SK-N-SH (cell line): ENCODE data around the gene TNFSF11. TPM values are rescaled to one million over a fixed set of nuclear protein-coding genes. Genes with fewer than 3 reads are reported as not detected.

ENCODE experiments used
- CTCF ChIA-PET: fragments of 300-600, 350-600 bp; formaldehyde crosslinking; extraction: SDS; loops from one replicate; lab custom pipeline; 2021; lab: Yijun Ruan, JAX
- POLR2A ChIA-PET: fragments of 350-600 bp; sonication (Branson Sonifier 250); formaldehyde crosslinking; extraction: SDS; loops from one replicate; lab custom pipeline; 2020; ENCODE audit warnings: antibody characterized with exemption, inconsistent platforms; lab: Yijun Ruan, JAX
- DNase-seq: peaks from one replicate; pipeline ENCODE4 v3.0.0; 2012
- H2AFZ ChIP-seq: fragments of 200-600 bp; sonication (generic); 2 replicates; pipeline ENCODE4 v1.8.1; 2016; ENCODE audit warnings: antibody characterized with exemption, mild to moderate bottlenecking, low read depth
- H3F3A ChIP-seq: fragments of 200-600 bp; sonication (generic); replicated peaks from 2 replicates; pipeline ENCODE3; 2016; ENCODE audit warnings: antibody characterized with exemption, mild to moderate bottlenecking; ENCODE audit not compliant: insufficient read depth
- H3K27ac ChIP-seq, 2 experiments: fragments of 200-500 bp in 1 of 2; fragments of 200-600 bp in 1 of 2; sonication (Bioruptor generic) in 1 of 2; sonication (generic), shearing (Covaris generic) in 1 of 2; 2 replicates each; pipeline versions ENCODE4 v1.5.1 to v1.6.1; 2014 to 2016; ENCODE audit warnings: low read depth in 2 of 2, inconsistent platforms in 1 of 2, low read length in 1 of 2, mild to moderate bottlenecking in 1 of 2, mixed read lengths in 1 of 2
- H3K27me3 ChIP-seq: fragments of 200-600 bp; sonication (generic), shearing (Covaris generic); 2 replicates; pipeline ENCODE4 v1.6.1; 2016; ENCODE audit warnings: mixed run types; ENCODE audit not compliant: insufficient read depth
- H3K36me3 ChIP-seq, 2 experiments: fragments of 200-500 bp in 1 of 2; fragments of 200-600 bp in 1 of 2; sonication (Bioruptor generic) in 1 of 2; sonication (generic) in 1 of 2; replicated peaks in 1 of 2; 2 replicates each; pipeline versions ENCODE3 to v1.5.1; 2014 to 2016; ENCODE audit warnings: low read length in 1 of 2, mild to moderate bottlenecking in 1 of 2; ENCODE audit not compliant: insufficient read depth in 2 of 2, control insufficient read depth in 1 of 2
- H3K4me1 ChIP-seq, 2 experiments: fragments of 200-500 bp in 1 of 2; fragments of 200-600 bp in 1 of 2; sonication (Bioruptor generic) in 1 of 2; sonication (generic), shearing (Covaris generic) in 1 of 2; 2 replicates each; pipeline versions ENCODE4 v1.5.1 to v1.6.1; 2014 to 2016; ENCODE audit warnings: low read depth in 1 of 2, low read length in 1 of 2, mixed run types in 1 of 2; ENCODE audit not compliant: insufficient read depth in 2 of 2, control insufficient read depth in 1 of 2
- H3K4me2 ChIP-seq: fragments of 200-600 bp; sonication (generic), shearing (Covaris generic); 2 replicates; pipeline ENCODE4 v1.6.1; 2017; ENCODE audit warnings: mixed run types
- H3K4me3 ChIP-seq, 2 experiments: fragments of 200-500 bp in 1 of 2; fragments of 200-600 bp in 1 of 2; sonication (Bioruptor generic) in 1 of 2; sonication (generic), shearing (Covaris generic) in 1 of 2; 2 replicates each; pipeline versions ENCODE4 v1.5.1 to v1.8.1; 2014 to 2016; ENCODE audit warnings: low read depth in 2 of 2, inconsistent platforms in 1 of 2, low read length in 1 of 2, mild to moderate bottlenecking in 1 of 2, mixed read lengths in 1 of 2, moderate library complexity in 1 of 2
- H3K79me2 ChIP-seq: fragments of 200-600 bp; sonication (generic); 2 replicates; pipeline ENCODE4 v1.8.1; 2017; ENCODE audit warnings: mild to moderate bottlenecking; ENCODE audit not compliant: insufficient read depth
- H3K9ac ChIP-seq: fragments of 200-600 bp; sonication (generic); 2 replicates; pipeline ENCODE4 v1.6.1; 2017; ENCODE audit warnings: mixed run types
- H3K9me2 ChIP-seq: fragments of 200-600 bp; sonication (generic); 2 replicates; pipeline ENCODE4 v1.6.1; 2017; ENCODE audit warnings: mixed run types
- H3K9me3 ChIP-seq: fragments of 200-600 bp; sonication (generic); 2 replicates; pipeline ENCODE4 v1.6.1; 2017; ENCODE audit warnings: mixed run types, mild to moderate bottlenecking, moderate library complexity
- H4K20me1 ChIP-seq: fragments of 200-600 bp; sonication (generic); 2 replicates; pipeline ENCODE4 v1.6.1; 2017; ENCODE audit warnings: mild to moderate bottlenecking, mixed run types; ENCODE audit not compliant: insufficient read depth
- ELF1 ChIP-seq: IDR thresholded peaks from 2 replicates; pipeline ENCODE4 v1.4.0; 2012
- FOSL2 ChIP-seq: IDR thresholded peaks from 2 replicates; pipeline ENCODE4 v1.4.0; 2012; ENCODE audit warnings: low read depth, mild to moderate bottlenecking, moderate library complexity, borderline replicate concordance
- FOXJ3 ChIP-seq: sonication (generic); formaldehyde crosslinking; IDR thresholded peaks from 2 replicates; pipeline ENCODE4 v1.5.1; 2020; ENCODE audit warnings: mild to moderate bottlenecking, missing genetic modification reagents
- FOXM1 ChIP-seq: IDR thresholded peaks from 2 replicates; pipeline ENCODE4 v1.4.0; 2012; ENCODE audit warnings: low read depth, mild to moderate bottlenecking
- GATA2 ChIP-seq: sonication (generic); formaldehyde crosslinking; IDR thresholded peaks from 2 replicates; pipeline ENCODE4 v1.5.0; 2020; ENCODE audit warnings: mild to moderate bottlenecking, missing genetic modification reagents
- JUND ChIP-seq: IDR thresholded peaks from 2 replicates; pipeline ENCODE4 v1.4.0; 2012
- MAX ChIP-seq: IDR thresholded peaks from 2 replicates; pipeline ENCODE4 v1.4.0; 2012; ENCODE audit warnings: low read depth
- MEF2A ChIP-seq: IDR thresholded peaks from 2 replicates; pipeline ENCODE4 v1.4.0; 2012; ENCODE audit warnings: low read depth, borderline replicate concordance
- NRF1 ChIP-seq: IDR thresholded peaks from 2 replicates; pipeline ENCODE4 v1.6.1; 2012; ENCODE audit warnings: low read depth, mild to moderate bottlenecking, low read length
- PBX3 ChIP-seq: IDR thresholded peaks from 2 replicates; pipeline ENCODE4; 2012
- RFX5 ChIP-seq: IDR thresholded peaks from 2 replicates; pipeline ENCODE4 v1.6.1; 2012; ENCODE audit warnings: mild to moderate bottlenecking, improper control_type of control experiment, low read length
- SIN3A ChIP-seq: IDR thresholded peaks from 2 replicates; pipeline ENCODE4 v1.6.1; 2012; ENCODE audit warnings: low read depth, mild to moderate bottlenecking, low read length, moderate library complexity, borderline replicate concordance
- TAF1 ChIP-seq: IDR thresholded peaks from 2 replicates; pipeline ENCODE4 v1.6.1; 2012; ENCODE audit warnings: low read depth, mild to moderate bottlenecking, low read length, moderate library complexity, borderline replicate concordance
- USF1 ChIP-seq: IDR thresholded peaks from 2 replicates; pipeline ENCODE4 v1.4.0; 2012; ENCODE audit warnings: low read depth, borderline replicate concordance
- ZBTB33 ChIP-seq: IDR thresholded peaks from 2 replicates; pipeline ENCODE4 v1.4.0; 2012; ENCODE audit warnings: low read depth, borderline replicate concordance
- WGBS: methylation state at CpG from one replicate; pipeline ENCODE4 v1.1.6; 2017; ENCODE audit warnings: low lambda C conversion rate; 5-methylcytosine and 5-hydroxymethylcytosine counted together
- polyA plus RNA-seq, 3 experiments: library from polyadenylated mRNA; depleted of rRNA; stranded (reverse); fragments of >200 nt; gene quantifications; 2 replicates each; pipeline ENCODE4 v1.2.3, GENCODE V29; 2012

Gene TNFSF11
- polyA plus RNA-seq, 1 of the 3 experiments (the other 2 are of a cell fraction), result not detected

GRCh38 chr13:42524487-42525034 is 49.4 kb upstream of the TNFSF11 start:
- H3K79me2 ChIP-seq, result no peaks in the 10 kb centered on the region
- H3K9ac ChIP-seq, result no peak overlapping the region
- no peaks in the 10 kb centered on the region for H3K9me3 ChIP-seq
- no peak overlapping the region for H3K27ac ChIP-seq
- WGBS, result 34% methylated on average over 3 of the region's 3 CpGs
- no peaks in the 10 kb centered on the region for H3K27me3 ChIP-seq
- H3K9me2 ChIP-seq, result no peaks in the 10 kb centered on the region
- no peaks in the 10 kb centered on the region for H3K36me3 ChIP-seq
- DNase-seq, result no peak
- no peak for TF ChIP-seq JUND
- TF ChIP-seq, all 33 proteins: peak for 0
- no peaks in the 10 kb centered on the region for H3F3A ChIP-seq
- no peaks in the 10 kb centered on the region for H4K20me1 ChIP-seq
- no peak overlapping the region for H2AFZ ChIP-seq
- no peak overlapping the region for H3K4me3 ChIP-seq
- H3K4me1 ChIP-seq, result no peaks in the 10 kb centered on the region
- no peak overlapping the region for H3K4me2 ChIP-seq
- ChIA-PET CTCF (no interaction called here), POLR2A (no interaction called here)

- no peaks in the 10 kb centered on the region for H3K4me1 ChIP-seq
- no peaks in the 10 kb centered on the region for H3F3A ChIP-seq
- no peak for DNase-seq
- WGBS, result 60% methylated on average over 2 of the region's 2 CpGs
- no peak overlapping the region for H2AFZ ChIP-seq
- H3K36me3 ChIP-seq, result no peaks in the 10 kb centered on the region
- no peak overlapping the region for H3K9ac ChIP-seq
- CTCF ChIA-PET, result no interaction called here
- no peak overlapping the region for H3K4me3 ChIP-seq
- H4K20me1 ChIP-seq, result no peaks in the 10 kb centered on the region
- no peak overlapping the region for H3K27ac ChIP-seq
- no peak overlapping the region for H3K4me2 ChIP-seq
- no peak for TF ChIP-seq RFX5
- TF ChIP-seq MAX, result no peak
- TF ChIP-seq, all 33 proteins: peak for 0
- Histone ChIP-seq H3K27me3 (no peaks in the 10 kb centered on the region), H3K79me2 (no peaks in the 10 kb centered on the region), H3K9me3 (no peaks in the 10 kb centered on the region), H3K9me2 (no peaks in the 10 kb centered on the region)
- POLR2A ChIA-PET, result no interaction called here
Observed at GRCh38 chr13:42525035-42525504, 48.9 kb upstream of the TNFSF11 start.

- H2AFZ ChIP-seq, result no peak overlapping the region
- H3K27ac ChIP-seq, result no peak overlapping the region
- no peaks in the 10 kb centered on the region for H3K9me3 ChIP-seq
- H3K27me3 ChIP-seq, result no peaks in the 10 kb centered on the region
- H3K4me2 ChIP-seq, result no peak overlapping the region
- CTCF ChIA-PET, result no interaction called here
- DNase-seq, result no peak
- H3K9ac ChIP-seq, result no peak overlapping the region
- no peaks in the 10 kb centered on the region for H3F3A ChIP-seq
- H3K79me2 ChIP-seq, result no peaks in the 10 kb centered on the region
- H4K20me1 ChIP-seq, result no peaks in the 10 kb centered on the region
- POLR2A ChIA-PET, result no interaction called here
- H3K36me3 ChIP-seq, result no peaks in the 10 kb centered on the region
- H3K9me2 ChIP-seq, result no peaks in the 10 kb centered on the region
- 32% methylated on average over 3 of the region's 3 CpGs for WGBS
- no peaks in the 10 kb centered on the region for H3K4me1 ChIP-seq
- no peak overlapping the region for H3K4me3 ChIP-seq
- TF ChIP-seq SIN3A (no peak), GATA2 (CRISPR knock-in tag) (no peak), NRF1 (no peak), FOSL2 (no peak), MEF2A (no peak), FOXM1 (no peak), PBX3 (no peak), FOXJ3 (CRISPR knock-in tag) (no peak), JUND (no peak), USF1 (no peak), TAF1 (no peak), ZBTB33 (no peak), ELF1 (no peak)
Observed at GRCh38 chr13:42526276-42526675, 47.7 kb upstream of the TNFSF11 start.
